Amniotic stem cell (primary cell): ENCODE data around the gene ZAP70.

Experiments
- DNase-seq: peaks from one replicate; lab custom pipeline; 2025; lab: John Stamatoyannopoulos, UW

The ZAP70 gene

GRCh38 chr2:97788986-97789644, 75.7 kb downstream of the ZAP70 start:
- DNase-seq, result no peak
